ENCODE results near the gene KDM2A.

DNA sequence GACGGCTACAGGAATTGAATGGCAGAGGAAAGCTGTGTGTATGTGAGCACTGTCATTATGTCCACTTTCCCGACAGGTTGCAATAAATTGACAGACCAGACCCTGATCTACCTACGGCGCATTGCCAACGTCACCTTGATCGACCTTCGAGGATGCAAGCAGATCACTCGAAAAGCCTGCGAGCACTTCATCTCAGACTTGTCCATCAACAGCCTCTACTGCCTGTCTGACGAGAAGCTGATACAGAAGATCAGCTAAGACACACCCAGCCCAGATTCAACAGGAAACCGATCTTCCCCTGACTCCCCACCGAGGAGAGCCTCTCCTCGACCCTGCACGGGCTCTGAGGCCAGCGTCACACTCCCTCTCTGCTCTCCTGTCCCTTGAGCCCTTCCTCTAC is 135.7 kb downstream of the KDM2A start:
- TF ChIP-seq POLR2A (IDR thresholded peaks at IDR 0.05; ENCODE audit: low read depth) (no peak), CTCF (IDR thresholded peaks at IDR 0.05) (no peak), POLR2AphosphoS5 (IDR thresholded peaks at IDR 0.05) (no peak), EP300 (IDR thresholded peaks at IDR 0.05) (no peak)
